Stimulated activated CD8-positive, alpha-beta memory T cell treated with anti-CD3 and anti-CD28 coated beads, Interleukin-15, amount 100 ng/mL, for 1 hour (primary cell): ENCODE measurements around the gene REEP3.
A peak's percentile ranks its signal among the peaks of the same experiment; 100 is the strongest.

Experiments used
- DNase-seq: peaks from one replicate; pipeline ENCODE4 v3.0.0-alpha.2; 2020; ENCODE audit warnings: low read depth

Gene REEP3

DNA sequence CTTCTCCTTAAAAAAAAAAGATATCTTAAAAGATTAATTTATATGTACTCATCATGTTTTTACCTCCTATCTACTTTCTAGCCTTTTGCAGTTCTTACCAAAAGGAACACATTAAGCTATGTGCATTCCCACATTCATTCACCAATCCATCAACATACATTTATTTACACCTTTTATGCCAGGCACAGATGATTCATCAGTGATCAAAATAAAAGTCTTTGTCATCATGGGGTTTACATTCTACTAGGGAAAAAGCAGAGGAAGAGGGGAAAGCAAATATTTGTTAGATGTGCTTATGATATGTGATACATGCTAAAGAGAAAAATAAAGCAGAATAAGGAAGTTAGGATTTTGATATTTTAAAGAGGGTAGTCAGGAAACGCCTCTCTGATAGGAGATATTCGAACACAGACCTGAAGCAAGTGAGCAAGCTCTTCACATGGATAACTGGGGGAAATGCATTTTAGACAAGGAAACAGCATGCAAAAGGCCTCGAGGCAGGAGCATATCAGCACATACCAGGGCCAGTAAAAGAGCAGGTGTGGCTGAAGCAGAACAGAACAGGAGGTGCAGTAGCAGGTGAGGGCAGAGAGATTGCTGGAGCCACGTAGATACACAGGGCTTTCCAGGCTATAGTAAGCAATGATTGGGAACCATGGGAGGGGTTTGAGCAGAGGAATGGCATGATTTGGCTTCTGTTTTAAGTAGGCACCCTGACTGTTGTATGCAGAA lies 67.4 kb downstream of the REEP3 start:
- no peak for DNase-seq

- DNase-seq, result no peak
Observed at GRCh38 chr10:63591600-63592379, 70.6 kb downstream of the REEP3 start.

DNA sequence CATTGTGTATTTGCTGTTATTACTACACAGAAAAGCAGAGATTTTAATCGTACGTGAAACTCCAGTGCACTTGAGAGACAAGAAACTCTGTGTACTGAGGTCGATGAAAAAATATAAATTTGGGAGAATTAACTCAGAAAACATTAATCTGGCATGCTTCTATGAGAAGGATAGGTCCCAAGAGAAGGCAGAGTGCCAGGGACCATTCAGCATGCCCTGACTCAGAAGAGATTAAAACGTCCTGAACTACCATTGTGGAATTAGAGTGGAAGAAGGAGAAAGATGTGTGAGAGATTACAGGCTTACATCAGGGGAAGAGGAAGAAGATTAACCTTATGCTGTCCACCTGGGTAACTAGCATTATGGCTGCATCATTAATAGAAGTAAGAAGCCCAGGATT lies 72.4 kb downstream of the REEP3 start:
- DNase-seq, result no peak

GRCh38 chr10:63595072-63595471 lies 73.9 kb downstream of the REEP3 start:
- no peak for DNase-seq

DNA sequence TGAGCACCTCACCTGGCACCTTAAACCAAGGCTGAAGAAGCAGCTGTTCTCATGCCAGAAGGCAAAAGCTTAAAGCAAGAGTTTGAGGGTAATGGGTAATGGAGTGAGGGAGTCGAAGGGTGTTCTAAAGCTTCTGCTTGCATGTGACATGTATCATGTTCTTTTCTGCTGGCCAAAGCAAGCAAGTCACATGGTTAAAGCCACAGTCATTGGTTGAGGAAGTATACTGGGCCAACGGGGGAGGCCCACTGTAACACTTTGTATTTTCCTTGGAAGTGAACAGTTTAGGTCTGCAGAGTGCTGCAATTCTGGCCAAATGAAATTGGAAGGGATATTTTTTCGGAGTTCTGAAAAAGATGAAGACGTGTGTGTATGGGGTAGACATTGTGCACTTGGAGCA lies 75.7 kb downstream of the REEP3 start:
- no peak for DNase-seq

DNA sequence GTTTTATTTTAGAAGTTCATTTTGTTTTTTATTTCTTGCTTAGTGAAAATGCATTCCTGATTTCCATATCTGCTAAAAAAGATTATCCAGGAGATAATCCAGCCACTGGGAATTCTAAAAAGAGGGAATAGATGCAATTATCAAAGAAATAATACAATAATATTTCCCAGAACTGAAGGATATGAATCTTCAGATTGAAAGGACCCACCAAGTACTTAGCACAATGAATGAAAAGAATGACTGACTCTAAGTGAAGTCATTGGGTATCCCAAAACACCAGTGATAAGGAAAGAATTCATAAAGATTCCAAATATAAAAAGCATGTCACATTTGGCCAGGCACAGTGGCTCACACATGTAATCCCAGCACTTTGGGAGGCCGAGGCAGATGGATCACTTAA lies 79.3 kb downstream of the REEP3 start:
- DNase-seq, result no peak

- no peak for DNase-seq
Observed at GRCh38 chr10:63603709-63604445, 82.7 kb downstream of the REEP3 start.

- no peak for DNase-seq
Observed at GRCh38 chr10:63605197-63605967, 84.2 kb downstream of the REEP3 start.

- DNase-seq, result no peak
Observed at GRCh38 chr10:63608511-63608910, 87.3 kb downstream of the REEP3 start.

GRCh38 chr10:63611078-63611477 lies 89.9 kb downstream of the REEP3 start:
- DNase-seq, result no peak

GRCh38 chr10:63614371-63614891 lies 93.2 kb downstream of the REEP3 start:
- no peak for DNase-seq

GRCh38 chr10:63618552-63618951 lies 97.4 kb downstream of the REEP3 start:
- DNase-seq, result no peak

DNA sequence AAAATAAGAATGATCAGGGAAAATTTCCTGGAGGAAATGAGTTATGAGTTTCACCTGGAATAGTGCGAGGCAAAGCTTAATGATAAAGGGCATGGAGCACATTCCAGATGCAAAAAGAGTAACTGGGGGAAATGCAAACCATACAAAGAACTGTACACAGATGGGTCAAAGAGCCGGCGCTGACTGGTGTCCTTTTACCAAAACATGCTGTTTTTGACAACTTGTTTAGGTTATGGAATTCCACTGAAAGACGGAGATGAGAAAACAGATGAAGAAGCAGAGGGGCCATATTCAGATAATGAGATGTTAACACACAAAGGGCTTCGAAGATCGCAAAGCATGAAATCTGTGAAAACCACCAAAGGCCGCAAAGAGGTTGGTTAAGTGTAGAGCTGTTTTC lies 98.2 kb downstream of the REEP3 start:
- DNase-seq, result no peak

GRCh38 chr10:63622097-63622496 lies 100.9 kb downstream of the REEP3 start:
- no peak for DNase-seq

GRCh38 chr10:63624701-63625100 lies 103.5 kb downstream of the REEP3 start:
- no peak for DNase-seq

GRCh38 chr10:63627396-63627795 lies 106.2 kb downstream of the REEP3 start:
- no peak for DNase-seq

GRCh38 chr10:63627881-63628296 lies 106.7 kb downstream of the REEP3 start:
- DNase-seq, result no peak

- DNase-seq, result no peak
Observed at GRCh38 chr10:63628526-63629362, 107.5 kb downstream of the REEP3 start.

- peak; percentile 63 for DNase-seq
Observed at GRCh38 chr10:63629363-63630084, 108.3 kb downstream of the REEP3 start.
